H1 (cell line): ENCODE measurements around the gene FAM13C. TPM values are rescaled to one million over a fixed set of nuclear protein-coding genes. Genes with fewer than 3 reads are reported as not detected.

Experiments
- CTCF ChIA-PET: fragments of 300-600 bp; sonication (Branson Sonifier 250); formaldehyde crosslinking; loops from one replicate; lab custom pipeline; 2021; ENCODE audit not compliant: partially characterized antibody; lab: Charles Lee
- POLR2A ChIA-PET: fragments of 300-600 bp; sonication (Branson Sonifier 250); formaldehyde crosslinking; loops from one replicate; lab custom pipeline; 2021; ENCODE audit warnings: inconsistent platforms; ENCODE audit not compliant: partially characterized antibody; lab: Charles Lee
- DNase-seq, 2 experiments: peaks; one replicate each; pipeline versions ENCODE4 v3.0.0 to v3.0.0-alpha.2; 2010 to 2022; ENCODE audit warnings: low spot score in 2 of 2, low read depth in 1 of 2, mixed read lengths in 1 of 2
- FAIRE-seq: peaks from 2 replicates; lab custom pipeline; 2011; peaks lifted over from hg19 to GRCh38; lab: Jason Lieb, UNC
- H2AFZ ChIP-seq: 2 replicates; pipeline ENCODE4 v1.8.1; 2012; ENCODE audit warnings: low read length, inconsistent platforms
- H2AK5ac ChIP-seq: 2 replicates; pipeline ENCODE4 v1.6.1; 2013; ENCODE audit warnings: low read depth, low read length
- H2BK120ac ChIP-seq: replicated peaks from 2 replicates; pipeline ENCODE3; 2013; ENCODE audit warnings: low read depth, low read length, inconsistent platforms
- H2BK12ac ChIP-seq: 2 replicates; pipeline ENCODE4 v1.6.1; 2013; ENCODE audit warnings: low read depth, low read length
- H2BK15ac ChIP-seq: 2 replicates; pipeline ENCODE4 v1.6.1; 2013; ENCODE audit warnings: low read length
- H2BK20ac ChIP-seq: 2 replicates; pipeline ENCODE4 v1.6.1; 2013; ENCODE audit warnings: low read length
- H2BK5ac ChIP-seq: 2 replicates; pipeline ENCODE4 v1.6.1; 2013; ENCODE audit warnings: low read depth, low read length
- H3K14ac ChIP-seq: 2 replicates; pipeline ENCODE4 v1.6.1; 2013; ENCODE audit warnings: inconsistent platforms; ENCODE audit not compliant: insufficient read length
- H3K18ac ChIP-seq: 2 replicates; pipeline ENCODE4 v1.6.1; 2013; ENCODE audit warnings: low read length; ENCODE audit errors: extremely low read depth
- H3K23ac ChIP-seq: 2 replicates; pipeline ENCODE4 v1.6.1; 2013; ENCODE audit warnings: inconsistent platforms; ENCODE audit not compliant: insufficient read length
- H3K23me2 ChIP-seq: 2 replicates; pipeline ENCODE4 v1.6.1; 2013; ENCODE audit warnings: low read depth, low read length
- H3K27ac ChIP-seq: 2 replicates; pipeline ENCODE4 v1.6.1; 2011; ENCODE audit warnings: low read depth, low read length, inconsistent platforms
- H3K27me3 ChIP-seq, 4 experiments: replicated peaks in 1 of 4; 1 replicate in 1 of 4; 2 replicates in 3 of 4; pipeline versions ENCODE4 v1.6.1 to v1.8.1; 2011 to 2013; ENCODE audit warnings: low read length in 3 of 4, mild to moderate bottlenecking in 3 of 4, inconsistent platforms in 2 of 4, mixed read lengths in 2 of 4, moderate library complexity in 1 of 4; ENCODE audit not compliant: control insufficient read depth in 3 of 4, insufficient read depth in 3 of 4; ENCODE audit errors: extremely low read depth in 1 of 4
- H3K36me3 ChIP-seq, 4 experiments: 2 replicates each; pipeline versions ENCODE4 v1.6.1 to v1.8.1; 2011 to 2013; ENCODE audit warnings: mild to moderate bottlenecking in 4 of 4, low read length in 3 of 4, moderate library complexity in 2 of 4, control low read depth in 1 of 4, inconsistent platforms in 1 of 4; ENCODE audit not compliant: insufficient read depth in 4 of 4, control insufficient read depth in 2 of 4
- H3K4ac ChIP-seq: replicated peaks from 2 replicates; pipeline ENCODE3; 2013; ENCODE audit warnings: low read length, low read depth, mixed read lengths, inconsistent platforms; ENCODE audit not compliant: insufficient read length
- H3K4me1 ChIP-seq, 4 experiments: replicated peaks in 1 of 4; 1 replicate in 1 of 4; 2 replicates in 3 of 4; pipeline versions ENCODE4 v1.6.1 to v1.8.1; 2011 to 2013; ENCODE audit warnings: low read length in 3 of 4, inconsistent platforms in 2 of 4, mixed read lengths in 1 of 4; ENCODE audit not compliant: insufficient read depth in 4 of 4, control insufficient read depth in 3 of 4
- H3K4me2 ChIP-seq, 2 experiments: 2 replicates each; pipeline versions ENCODE4 v1.6.1 to v1.8.1; 2011 to 2013; ENCODE audit warnings: low read depth in 2 of 2, low read length in 2 of 2, control low read depth in 1 of 2, inconsistent platforms in 1 of 2, mild to moderate bottlenecking in 1 of 2; ENCODE audit not compliant: insufficient read depth in 1 of 2
- H3K4me3 ChIP-seq, 4 experiments: fragments of 200-600, 300-600 bp in 1 of 4; sonication (generic), shearing (Covaris generic), sonication (Bioruptor Twin) in 1 of 4; 2 replicates each; pipeline versions ENCODE4 v1.5.1 to v1.8.1; 2011 to 2016; ENCODE audit warnings: low read length in 4 of 4, low read depth in 3 of 4, control low read depth in 2 of 4, inconsistent platforms in 2 of 4, mild to moderate bottlenecking in 2 of 4, mixed read lengths in 1 of 4, moderate library complexity in 1 of 4; ENCODE audit not compliant: insufficient read depth in 2 of 4; ENCODE audit errors: extremely low read depth in 1 of 4
- H3K56ac ChIP-seq: replicated peaks from 2 replicates; pipeline ENCODE3; 2013; ENCODE audit warnings: low read depth, mild to moderate bottlenecking, mixed read lengths, low read length, inconsistent platforms; ENCODE audit not compliant: insufficient read length
- H3K79me1 ChIP-seq: 2 replicates; pipeline ENCODE4 v1.6.1; 2013; ENCODE audit warnings: low read depth, low read length, control low read depth
- H3K79me2 ChIP-seq, 2 experiments: 2 replicates each; pipeline versions ENCODE4 v1.6.1 to v1.8.1; 2012 to 2013; ENCODE audit warnings: low read length in 2 of 2, mild to moderate bottlenecking in 2 of 2, inconsistent platforms in 1 of 2; ENCODE audit not compliant: insufficient read depth in 2 of 2, control insufficient read depth in 1 of 2
- H3K9ac ChIP-seq, 4 experiments: replicated peaks in 1 of 4; 1 replicate in 1 of 4; 2 replicates in 3 of 4; pipeline versions ENCODE4 v1.6.1 to v1.8.1; 2011 to 2013; ENCODE audit warnings: low read depth in 3 of 4, low read length in 3 of 4, control low read depth in 2 of 4, mild to moderate bottlenecking in 2 of 4, moderate library complexity in 2 of 4, inconsistent platforms in 1 of 4; ENCODE audit errors: extremely low read depth in 1 of 4
- H3K9me3 ChIP-seq, 2 experiments: 2 replicates each; pipeline versions ENCODE4 v1.6.1 to v1.8.1; 2012 to 2013; ENCODE audit warnings: mild to moderate bottlenecking in 2 of 2, moderate library complexity in 2 of 2, control low read depth in 1 of 2, inconsistent platforms in 1 of 2, low read depth in 1 of 2, low read length in 1 of 2, mixed read lengths in 1 of 2; ENCODE audit not compliant: insufficient read depth in 2 of 2
- H4K20me1 ChIP-seq, 2 experiments: replicated peaks in 1 of 2; 2 replicates each; pipeline versions ENCODE3 to v1.8.1; 2011 to 2013; ENCODE audit warnings: inconsistent platforms in 2 of 2, low read length in 2 of 2, mild to moderate bottlenecking in 1 of 2; ENCODE audit not compliant: insufficient read depth in 2 of 2, control insufficient read depth in 1 of 2
- H4K5ac ChIP-seq: 2 replicates; pipeline ENCODE4 v1.6.1; 2013; ENCODE audit warnings: low read length, low read depth, mixed read lengths, inconsistent platforms; ENCODE audit not compliant: insufficient read length
- H4K8ac ChIP-seq: 2 replicates; pipeline ENCODE4 v1.8.0; 2013; ENCODE audit warnings: mild to moderate bottlenecking, moderate library complexity, low read length, inconsistent platforms; ENCODE audit not compliant: insufficient read depth; ENCODE audit errors: extremely low read depth
- H4K91ac ChIP-seq: replicated peaks from 2 replicates; pipeline ENCODE3; 2013; ENCODE audit warnings: low read length, mixed read lengths, inconsistent platforms; ENCODE audit not compliant: insufficient read length
- HDAC2 ChIP-seq, 2 experiments: fragments of 300-600 bp in 1 of 2; sonication (generic) in 1 of 2; IDR thresholded peaks; 2 replicates each; pipeline ENCODE4 v1.6.1; 2011 to 2012; ENCODE audit warnings: low read depth in 2 of 2, low read length in 2 of 2, mild to moderate bottlenecking in 2 of 2, moderate library complexity in 2 of 2, borderline replicate concordance in 1 of 2, inconsistent platforms in 1 of 2
- WGBS, 2 experiments: shearing (Covaris generic) in 1 of 2; methylation state at CpG; one replicate each; pipeline versions ENCODE4 v1.1.6 to v1.1.7; 2013 to 2015; ENCODE audit warnings: low lambda C conversion rate in 2 of 2, mixed read lengths in 2 of 2, inconsistent platforms in 1 of 2, low coverage in 1 of 2, missing lambda C conversion rate in 1 of 2; ENCODE audit not compliant: insufficient replicate concordance in 2 of 2, insufficient coverage in 1 of 2, insufficient read length in 1 of 2; ENCODE audit errors: extremely low coverage in 1 of 2, missing lambda C conversion rate in 1 of 2; 5-methylcytosine and 5-hydroxymethylcytosine counted together
- polyA plus RNA-seq, 7 experiments: library from polyadenylated mRNA; depleted of rRNA in 3 of 7; stranded (reverse) in 5 of 7; unstranded in 2 of 7; fragments of >200 nt in 5 of 7; fragments of 200-250 nt in 2 of 7; gene quantifications; 1 replicate in 5 of 7; 2 replicates in 1 of 7; 4 replicates in 1 of 7; pipeline versions ENCODE4 v1.2.1 to v1.2.3, GENCODE V29; 2011 to 2013; ENCODE audit warnings: missing spikeins in 2 of 7, mixed read lengths in 2 of 7
- total RNA-seq: library from RNA; stranded (reverse); fragmentation: NEBNext Ultra II Directional; extraction: Animal tissue kit (Norgen Biotek cat#: 25700); gene quantifications from 2 replicates; pipeline ENCODE4 v1.2.1, GENCODE V29; 2021

The FAM13C gene
- total and polyA plus RNA-seq, 2 of the 8 experiments (the other 6 are each of a cell fraction or from before 2014, with no cell fraction given) = 0.56 to 0.62 TPM

DNA sequence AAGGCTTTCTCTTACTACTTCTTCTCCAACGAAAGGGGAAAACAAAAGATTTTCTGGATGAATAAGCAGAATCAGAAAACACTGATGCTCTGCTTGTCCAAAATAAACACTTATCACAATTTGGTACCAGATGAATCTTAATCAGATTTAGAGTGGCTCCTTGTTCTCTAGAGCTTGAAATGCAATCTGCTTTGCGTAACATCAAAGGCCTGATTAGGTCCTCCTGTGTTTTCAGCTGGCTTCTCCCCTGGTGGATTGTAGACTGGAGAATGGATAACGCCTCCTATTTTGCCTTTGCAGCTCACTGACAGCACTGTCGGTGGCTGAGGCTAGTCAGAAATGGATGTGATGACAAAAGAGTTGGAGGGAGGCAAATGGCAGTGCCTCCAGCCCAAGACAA lies 91.2 kb downstream of the FAM13C start:
- H3K18ac ChIP-seq = no peak overlapping the region
- H3K4ac ChIP-seq = no peak overlapping the region
- no peak overlapping the region for H2AK5ac ChIP-seq
- H3K4me3 ChIP-seq = no peak overlapping the region
- no peak overlapping the region for H3K14ac ChIP-seq
- H4K20me1 ChIP-seq = no peaks in the 10 kb centered on the region
- no peak overlapping the region for H3K56ac ChIP-seq
- 92% methylated on average over 4 of the region's 4 CpGs; no CpG with 5 or more reads in 1 of the 2 experiments for WGBS, 2 experiments
- CTCF ChIA-PET = no interaction called here
- no peaks in the 10 kb centered on the region for H3K27me3 ChIP-seq
- POLR2A ChIA-PET = no interaction called here
- H3K9ac ChIP-seq = no peak overlapping the region
- H2BK20ac ChIP-seq = no peak overlapping the region
- no peak overlapping the region for H2BK120ac ChIP-seq
- H3K36me3 ChIP-seq = no peaks in the 10 kb centered on the region
- H4K91ac ChIP-seq = no peak overlapping the region
- no peaks in the 10 kb centered on the region for H3K23me2 ChIP-seq
- H4K8ac ChIP-seq = no peak overlapping the region
- no peak overlapping the region for H2BK15ac ChIP-seq
- H4K5ac ChIP-seq = no peak overlapping the region
- H2BK5ac ChIP-seq = no peak overlapping the region
- DNase-seq (no peak), FAIRE-seq (no peak)
- no peak overlapping the region for H3K23ac ChIP-seq
- H3K79me1 ChIP-seq = no peaks in the 10 kb centered on the region
- no peak overlapping the region for H2BK12ac ChIP-seq
- H2AFZ ChIP-seq = no peak overlapping the region
- no peak overlapping the region for H3K4me2 ChIP-seq
- no peak overlapping the region for H3K27ac ChIP-seq
- H3K9me3 ChIP-seq = no peaks in the 10 kb centered on the region
- no peaks in the 10 kb centered on the region for H3K79me2 ChIP-seq
- no peaks in the 10 kb centered on the region for H3K4me1 ChIP-seq
- no peak for TF ChIP-seq HDAC2 (IDR thresholded peaks at IDR 0.05; ENCODE audit: borderline replicate concordance in 1 of 2, low read depth in 2 of 2, low read length in 2 of 2)
